GM12878 (cell line): ENCODE measurements around the gene MARCKSL1. TPM values are rescaled to one million over a fixed set of nuclear protein-coding genes. Genes with fewer than 3 reads are reported as not detected.

Experiments used
- ATAC-seq: fragments of 200-7000 bp; cut with Tn5 transposase; 3 replicates; pipeline ENCODE4 v1.9.1; 2020; ENCODE audit warnings: mild to moderate bottlenecking, moderate library complexity
- BruUV-seq: library from RNA; stranded (reverse); fragments of 400-500 nt; replicated peaks from 2 replicates; lab custom pipeline; 2021; lab: Mats Ljungman, UMichigan
- CTCF ChIA-PET: fragments of 300-600 bp; sonication (Branson Sonifier 250); formaldehyde crosslinking; extraction: SDS; loops from one replicate; lab custom pipeline; 2021; ENCODE audit warnings: inconsistent platforms; lab: Yijun Ruan, JAX
- POLR2A ChIA-PET: fragments of 350-600 bp; formaldehyde crosslinking; extraction: SDS; loops from one replicate; lab custom pipeline; 2021; ENCODE audit warnings: inconsistent platforms; lab: Charles Lee
- RAD21 ChIA-PET: fragments of 300-600 bp; sonication (Branson Sonifier 250); formaldehyde crosslinking; loops from one replicate; lab custom pipeline; 2023; ENCODE audit warnings: antibody characterized with exemption; ENCODE audit not compliant: unreplicated experiment; lab: Charles Lee
- SMC1A ChIA-PET: fragments of 300-600 bp; sonication (Branson Sonifier 250); formaldehyde crosslinking; loops from one replicate; lab custom pipeline; 2023; ENCODE audit not compliant: unreplicated experiment, uncharacterized antibody; lab: Charles Lee
- DNase-seq: peaks from one replicate; pipeline ENCODE4 v3.0.0-alpha.2; 2011; ENCODE audit warnings: low read depth, low spot score
- FAIRE-seq: peaks from 3 replicates; lab custom pipeline; 2011; peaks lifted over from hg19 to GRCh38; lab: Jason Lieb, UNC
- H2AFZ ChIP-seq: 2 replicates; pipeline ENCODE4 v1.6.0; 2011; ENCODE audit warnings: low read depth, low read length, control low read depth; ENCODE audit not compliant: control insufficient read depth
- H3K27ac ChIP-seq: 2 replicates; pipeline ENCODE4 v1.5.1; 2011; ENCODE audit warnings: control low read depth; ENCODE audit not compliant: control insufficient read depth, insufficient read depth
- H3K27me3 ChIP-seq, 2 experiments: replicated peaks in 1 of 2; 2 replicates each; pipeline versions ENCODE4 v1.6.0 to v1.6.1; 2011; ENCODE audit warnings: low read length in 1 of 2; ENCODE audit not compliant: control insufficient read depth in 2 of 2, insufficient read depth in 2 of 2
- H3K36me3 ChIP-seq, 2 experiments: 2 replicates each; pipeline ENCODE4 v1.5.1; 2011; ENCODE audit warnings: low read length in 1 of 2; ENCODE audit not compliant: control insufficient read depth in 2 of 2, insufficient read depth in 2 of 2
- H3K4me1 ChIP-seq: 2 replicates; pipeline ENCODE4 v1.6.1; 2011; ENCODE audit warnings: mild to moderate bottlenecking, low read length, moderate library complexity, mixed read lengths; ENCODE audit not compliant: control insufficient read depth, insufficient read depth
- H3K4me2 ChIP-seq: 2 replicates; pipeline ENCODE4 v1.6.0; 2011; ENCODE audit warnings: control low read depth; ENCODE audit not compliant: control insufficient read depth, insufficient read depth
- H3K4me3 ChIP-seq: fragments of 200-600 bp; sonication (generic); 2 replicates; pipeline ENCODE4 v1.5.1; 2016
- H3K79me2 ChIP-seq: 2 replicates; pipeline ENCODE4 v1.6.0; 2011; ENCODE audit warnings: low read length; ENCODE audit not compliant: control insufficient read depth, insufficient read depth
- H3K9ac ChIP-seq: 2 replicates; pipeline ENCODE4 v1.8.0; 2011; ENCODE audit warnings: low read length, control low read depth, mixed read lengths; ENCODE audit not compliant: control insufficient read depth, insufficient read depth
- H3K9me3 ChIP-seq: replicated peaks from 3 replicates; pipeline ENCODE4 v1.5.1; 2011; ENCODE audit warnings: mild to moderate bottlenecking, low read length; ENCODE audit not compliant: control insufficient read depth, insufficient read depth
- H4K20me1 ChIP-seq: 2 replicates; pipeline ENCODE4 v1.6.0; 2011; ENCODE audit not compliant: control insufficient read depth, insufficient read depth
- CHD2 ChIP-seq: IDR thresholded peaks from 2 replicates; pipeline ENCODE4 v1.6.1; 2011; ENCODE audit warnings: low read depth, low read length, improper control_type of control experiment, borderline replicate concordance
- EP300 ChIP-seq, 2 experiments: fragments of 150-350 bp in 1 of 2; IDR thresholded peaks; 2 replicates each; pipeline ENCODE4 v1.6.1; 2011 to 2012; ENCODE audit warnings: low read depth in 2 of 2, low read length in 2 of 2, borderline replicate concordance in 1 of 2, improper control_type of control experiment in 1 of 2, inconsistent platforms in 1 of 2; ENCODE audit not compliant: control insufficient read depth in 1 of 2
- IKZF1 ChIP-seq: fragments of 450-650 bp; conservative IDR thresholded peaks from 2 replicates; pipeline ENCODE4 v1.6.1; 2017; ENCODE audit warnings: antibody characterized with exemption, mild to moderate bottlenecking
- IKZF2 ChIP-seq, 2 experiments: fragments of 450-650 bp; IDR thresholded peaks; 2 replicates each; pipeline ENCODE4 v1.6.1; 2017; ENCODE audit warnings: mild to moderate bottlenecking in 2 of 2, moderate library complexity in 2 of 2
- JUND ChIP-seq: IDR thresholded peaks from 2 replicates; pipeline ENCODE4 v1.6.1; 2012; ENCODE audit warnings: low read depth, mild to moderate bottlenecking, low read length, improper control_type of control experiment, moderate library complexity
- RAD21 ChIP-seq: IDR thresholded peaks from 2 replicates; pipeline ENCODE4 v1.6.1; 2011; ENCODE audit warnings: mild to moderate bottlenecking, low read depth, low read length, moderate library complexity; ENCODE audit not compliant: insufficient read depth
- RAD51 ChIP-seq: fragments of 450-650 bp; IDR thresholded peaks from 2 replicates; pipeline ENCODE4 v1.6.1; 2016; ENCODE audit warnings: moderate library complexity, mild to moderate bottlenecking, inconsistent platforms
- RFX5 ChIP-seq: IDR thresholded peaks from 2 replicates; pipeline ENCODE4 v1.6.1; 2011; ENCODE audit warnings: low read depth, low read length, improper control_type of control experiment
- SMC3 ChIP-seq: IDR thresholded peaks from 2 replicates; pipeline ENCODE4 v1.6.1; 2011; ENCODE audit warnings: low read length, improper control_type of control experiment, borderline replicate concordance
- YY1 ChIP-seq: IDR thresholded peaks from 2 replicates; pipeline ENCODE4 v1.6.1; 2011; ENCODE audit warnings: low read depth, mild to moderate bottlenecking, low read length
- ZNF384 ChIP-seq: IDR thresholded peaks from 2 replicates; pipeline ENCODE4 v1.6.1; 2012; ENCODE audit warnings: low read depth, mild to moderate bottlenecking, low read length, improper control_type of control experiment, borderline replicate concordance
- ZZZ3 ChIP-seq: IDR thresholded peaks from 2 replicates; pipeline ENCODE4 v1.6.1; 2011; ENCODE audit warnings: low read depth; ENCODE audit not compliant: control insufficient read depth, insufficient read length
- WGBS: methylation state at CpG from one replicate; pipeline ENCODE4 v1.1.6; 2016; ENCODE audit warnings: low lambda C conversion rate; ENCODE audit not compliant: insufficient replicate concordance, insufficient coverage; ENCODE audit errors: missing lambda C conversion rate; 5-methylcytosine and 5-hydroxymethylcytosine counted together
- in situ Hi-C: fragments of 300-500 bp; cut with MboI; formaldehyde crosslinking; loops from 9 replicates; pipeline ENCODE4 v1.14.3; 2018; ENCODE audit warnings: mixed read lengths
- intact Hi-C: fragments of 100-400 bp; cut with micrococcal nuclease; formaldehyde crosslinking; loops from one replicate; pipeline ENCODE4 v1.14.2; 2022; ENCODE audit not compliant: unreplicated experiment
- polyA plus RNA-seq, 11 experiments: library from polyadenylated mRNA; depleted of rRNA in 4 of 11; unstranded in 6 of 11; stranded (reverse) in 5 of 11; fragments of >200 nt; fragmentation: Nextera tagmentation in 4 of 11; fragmentation: Illumina TruSeq in 1 of 11; extraction: Ambion mirVana in 4 of 11; extraction: Trizol in 1 of 11; gene quantifications; 1 replicate in 1 of 11; 2 replicates in 10 of 11; pipeline versions ENCODE4 v1.2.1 to v1.2.3, GENCODE V29; 2011 to 2016; ENCODE audit warnings: inconsistent platforms in 2 of 11, missing spikeins in 2 of 11, low read depth in 1 of 11
- total RNA-seq, 4 experiments: library from RNA; depleted of rRNA in 3 of 4; stranded (reverse); fragments of >200 nt in 3 of 4; fragmentation: Illumina TruSeq in 1 of 4; extraction: Trizol in 1 of 4; gene quantifications; 2 replicates each; pipeline versions ENCODE4 v1.2.1 to v1.2.3, GENCODE V29; 2013 to 2021
- TF ChIP-seq, protein P1 (sequence below): fragments of 450-650 bp; IDR thresholded peaks from 2 replicates; pipeline ENCODE4 v1.6.1; 2017; ENCODE audit warnings: mild to moderate bottlenecking, low read depth, inconsistent platforms; ENCODE audit not compliant: poor library complexity, severe bottlenecking
- TF ChIP-seq, protein P2 (sequence below): IDR thresholded peaks from 2 replicates; pipeline ENCODE4 v1.6.1; 2012; ENCODE audit warnings: low read depth, low read length, improper control_type of control experiment
- TF ChIP-seq, protein P3 (sequence below): fragments of 450-650 bp; IDR thresholded peaks from 2 replicates; pipeline ENCODE4 v1.6.1; 2017; ENCODE audit warnings: low read depth, mild to moderate bottlenecking, moderate library complexity
- TF ChIP-seq, protein P4 (sequence below): IDR thresholded peaks from 2 replicates; pipeline ENCODE4 v1.6.1; 2011; ENCODE audit warnings: borderline replicate concordance, low read depth, mild to moderate bottlenecking, moderate library complexity, low read length; ENCODE audit not compliant: insufficient read depth, poor library complexity, severe bottlenecking

The MARCKSL1 gene
- total and polyA plus RNA-seq, 10 of the 15 experiments (the other 5 are each of a cell fraction or from before 2014, with no cell fraction given): 14.5 to 225 (median 158) TPM

DNA sequence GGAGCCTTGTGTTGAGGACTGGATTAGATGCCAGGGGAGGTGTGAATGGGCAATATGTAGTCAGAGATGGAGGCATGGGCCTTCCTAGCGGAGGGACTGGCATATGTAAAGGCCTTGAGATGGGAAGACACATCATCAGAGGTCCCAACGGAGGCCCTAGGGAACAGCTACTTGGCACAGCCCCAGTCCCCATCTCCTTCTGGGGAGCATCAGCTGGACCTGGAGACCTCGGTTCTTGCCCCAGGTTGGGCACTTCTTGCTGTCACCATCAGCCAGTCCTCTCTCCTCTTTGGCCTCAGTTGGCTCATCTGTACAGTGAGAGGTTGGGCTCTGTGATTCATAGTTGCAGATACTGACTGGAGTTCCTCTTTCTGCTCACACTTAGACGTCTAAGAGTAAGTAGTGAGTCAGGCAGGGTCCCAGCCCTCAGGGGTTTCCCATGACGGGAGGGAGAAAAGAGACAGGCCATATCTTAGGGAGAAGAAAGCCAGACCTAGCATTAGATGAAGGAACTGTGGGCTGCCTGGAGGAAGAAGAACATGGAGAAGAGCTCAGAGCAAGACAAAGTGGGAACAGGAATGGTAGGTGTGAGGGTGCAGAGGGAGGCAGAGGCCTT lies 3.4 kb upstream of the MARCKSL1 start:
- H3K36me3 ChIP-seq: no peaks in the 10 kb centered on the region
- H3K4me1 ChIP-seq: peaks cover 54% of the 10 kb centered on the region
- ChIA-PET CTCF (interaction anchor here (1.1 to 1.6 kb wide), 2 partner anchors 20 to 22 kb away, joined by 4 to 5 read pairs; no protein-coding TSS in a partner anchor), SMC1A (no interaction called here), RAD21 (interaction anchor here (1.6 kb wide), 1 partner anchor 55 kb away, joined by 3 read pairs; the partner anchor contains the start of gene BSDC1), POLR2A (interaction anchor here (1.6 to 1.7 kb wide), 2 partner anchors 12 to 55 kb away, joined by 4 to 5 read pairs; partner anchors contain the start of gene BSDC1)
- no peak overlapping the region for H3K4me3 ChIP-seq
- peaks cover 11% of the 10 kb centered on the region for H3K79me2 ChIP-seq
- H2AFZ ChIP-seq: peak overlapping the region; percentile 42; the same call in 1 of the 2 replicates
- DNase-seq (no peak), ATAC-seq (peak; percentile 55), FAIRE-seq (peak; percentile 91)
- no peaks in the 10 kb centered on the region for H4K20me1 ChIP-seq
- peak overlapping the region; percentile 69 for H3K27ac ChIP-seq
- no peaks in the 10 kb centered on the region for H3K9me3 ChIP-seq
- H3K9ac ChIP-seq: peak overlapping the region; percentile 27; the same call in 1 of the 2 replicates
- intact Hi-C loops: no loop called here
- H3K27me3 ChIP-seq: no peaks in the 10 kb centered on the region
- peak overlapping the region; percentile 78 for H3K4me2 ChIP-seq
- WGBS: 40% methylated on average over 5 of the region's 5 CpGs
- no TSS peak for BruUV-seq
- in situ Hi-C loops: no loop called here
- TF ChIP-seq EP300 (IDR thresholded peaks at IDR 0.05; ENCODE audit: borderline replicate concordance in 1 of 2, control insufficient read depth in 1 of 2, low read depth in 2 of 2, low read length in 2 of 2) (0 out of 4 replicates have a peak, but pooled peaks of 1 of the 2 experiments have one; percentile 22), JUND (no peak), IKZF2 (IDR thresholded peaks at IDR 0.05) (peak; percentile 65 to 70; a peak in 3 of 4 replicates), CHD2 (no peak), RAD21 (peak; percentile 17; the same call in 1 of the 2 replicates), ZNF384 (no peak), RFX5 (no peak), RAD51 (no peak), YY1 (no peak), IKZF1 (peak; percentile 45; the same call in 1 of the 2 replicates), SMC3 (0 out of 2 replicates have a peak, but pooled peaks have one; percentile 5), ZZZ3 (no peak)
- TF ChIP-seq, protein P1, sequence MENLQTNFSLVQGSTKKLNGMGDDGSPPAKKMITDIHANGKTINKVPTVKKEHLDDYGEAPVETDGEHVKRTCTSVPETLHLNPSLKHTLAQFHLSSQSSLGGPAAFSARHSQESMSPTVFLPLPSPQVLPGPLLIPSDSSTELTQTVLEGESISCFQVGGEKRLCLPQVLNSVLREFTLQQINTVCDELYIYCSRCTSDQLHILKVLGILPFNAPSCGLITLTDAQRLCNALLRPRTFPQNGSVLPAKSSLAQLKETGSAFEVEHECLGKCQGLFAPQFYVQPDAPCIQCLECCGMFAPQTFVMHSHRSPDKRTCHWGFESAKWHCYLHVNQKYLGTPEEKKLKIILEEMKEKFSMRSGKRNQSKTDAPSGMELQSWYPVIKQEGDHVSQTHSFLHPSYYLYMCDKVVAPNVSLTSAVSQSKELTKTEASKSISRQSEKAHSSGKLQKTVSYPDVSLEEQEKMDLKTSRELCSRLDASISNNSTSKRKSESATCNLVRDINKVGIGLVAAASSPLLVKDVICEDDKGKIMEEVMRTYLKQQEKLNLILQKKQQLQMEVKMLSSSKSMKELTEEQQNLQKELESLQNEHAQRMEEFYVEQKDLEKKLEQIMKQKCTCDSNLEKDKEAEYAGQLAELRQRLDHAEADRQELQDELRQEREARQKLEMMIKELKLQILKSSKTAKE: peak; percentile 13
- TF ChIP-seq, protein P2, sequence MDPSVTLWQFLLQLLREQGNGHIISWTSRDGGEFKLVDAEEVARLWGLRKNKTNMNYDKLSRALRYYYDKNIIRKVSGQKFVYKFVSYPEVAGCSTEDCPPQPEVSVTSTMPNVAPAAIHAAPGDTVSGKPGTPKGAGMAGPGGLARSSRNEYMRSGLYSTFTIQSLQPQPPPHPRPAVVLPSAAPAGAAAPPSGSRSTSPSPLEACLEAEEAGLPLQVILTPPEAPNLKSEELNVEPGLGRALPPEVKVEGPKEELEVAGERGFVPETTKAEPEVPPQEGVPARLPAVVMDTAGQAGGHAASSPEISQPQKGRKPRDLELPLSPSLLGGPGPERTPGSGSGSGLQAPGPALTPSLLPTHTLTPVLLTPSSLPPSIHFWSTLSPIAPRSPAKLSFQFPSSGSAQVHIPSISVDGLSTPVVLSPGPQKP: no peak
- TF ChIP-seq, protein P3, sequence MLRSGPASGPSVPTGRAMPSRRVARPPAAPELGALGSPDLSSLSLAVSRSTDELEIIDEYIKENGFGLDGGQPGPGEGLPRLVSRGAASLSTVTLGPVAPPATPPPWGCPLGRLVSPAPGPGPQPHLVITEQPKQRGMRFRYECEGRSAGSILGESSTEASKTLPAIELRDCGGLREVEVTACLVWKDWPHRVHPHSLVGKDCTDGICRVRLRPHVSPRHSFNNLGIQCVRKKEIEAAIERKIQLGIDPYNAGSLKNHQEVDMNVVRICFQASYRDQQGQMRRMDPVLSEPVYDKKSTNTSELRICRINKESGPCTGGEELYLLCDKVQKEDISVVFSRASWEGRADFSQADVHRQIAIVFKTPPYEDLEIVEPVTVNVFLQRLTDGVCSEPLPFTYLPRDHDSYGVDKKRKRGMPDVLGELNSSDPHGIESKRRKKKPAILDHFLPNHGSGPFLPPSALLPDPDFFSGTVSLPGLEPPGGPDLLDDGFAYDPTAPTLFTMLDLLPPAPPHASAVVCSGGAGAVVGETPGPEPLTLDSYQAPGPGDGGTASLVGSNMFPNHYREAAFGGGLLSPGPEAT: peak; percentile 65; the same call in 1 of the 2 replicates
- TF ChIP-seq, protein P4, sequence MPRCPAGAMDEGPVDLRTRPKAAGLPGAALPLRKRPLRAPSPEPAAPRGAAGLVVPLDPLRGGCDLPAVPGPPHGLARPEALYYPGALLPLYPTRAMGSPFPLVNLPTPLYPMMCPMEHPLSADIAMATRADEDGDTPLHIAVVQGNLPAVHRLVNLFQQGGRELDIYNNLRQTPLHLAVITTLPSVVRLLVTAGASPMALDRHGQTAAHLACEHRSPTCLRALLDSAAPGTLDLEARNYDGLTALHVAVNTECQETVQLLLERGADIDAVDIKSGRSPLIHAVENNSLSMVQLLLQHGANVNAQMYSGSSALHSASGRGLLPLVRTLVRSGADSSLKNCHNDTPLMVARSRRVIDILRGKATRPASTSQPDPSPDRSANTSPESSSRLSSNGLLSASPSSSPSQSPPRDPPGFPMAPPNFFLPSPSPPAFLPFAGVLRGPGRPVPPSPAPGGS: peak; percentile 53
